ENCODE measurements around the gene SLC5A9. TPM values are rescaled to one million over a fixed set of nuclear protein-coding genes. Genes with fewer than 3 reads are reported as not detected.
"Not testable (repeated sequence)": the region's sequence is repeated elsewhere in the genome, so short reads cannot be mapped to it uniquely, and the experiment has no call there.

SLC5A9 gene
- total RNA-seq, 1 donor: 0.10 TPM

GRCh38 chr1:48205522-48205921 lies 17.0 kb upstream of the SLC5A9 start:
- Histone ChIP-seq H3K9me3 (ENCODE audit: low read depth, low read length) (no peaks in the 10 kb centered on the region), H3K4me3 (ENCODE audit: low read length) (no peak overlapping the region), H3K27me3 (ENCODE audit: insufficient read depth, low read length) (no peaks in the 10 kb centered on the region), H3K4me1 (ENCODE audit: insufficient read depth, low read length) (no peaks in the 10 kb centered on the region)

GRCh38 chr1:48206371-48206770 lies 16.1 kb upstream of the SLC5A9 start:
- Histone ChIP-seq H3K4me3 (ENCODE audit: low read length) (no peak overlapping the region), H3K27me3 (ENCODE audit: insufficient read depth, low read length) (no peaks in the 10 kb centered on the region), H3K4me1 (ENCODE audit: insufficient read depth, low read length) (no peaks in the 10 kb centered on the region), H3K9me3 (ENCODE audit: low read depth, low read length) (no peaks in the 10 kb centered on the region)

GRCh38 chr1:48207131-48207530 lies 15.4 kb upstream of the SLC5A9 start:
- no peaks in the 10 kb centered on the region for H3K4me1 ChIP-seq (ENCODE audit: insufficient read depth, low read length)
- no peaks in the 10 kb centered on the region for H3K9me3 ChIP-seq (ENCODE audit: low read depth, low read length)
- no peaks in the 10 kb centered on the region for H3K27me3 ChIP-seq (ENCODE audit: insufficient read depth, low read length)
- H3K4me3 ChIP-seq (ENCODE audit: low read length): no peak overlapping the region

- Histone ChIP-seq H3K4me1 (ENCODE audit: insufficient read depth, low read length) (no peaks in the 10 kb centered on the region), H3K9me3 (ENCODE audit: low read depth, low read length) (no peaks in the 10 kb centered on the region), H3K27me3 (ENCODE audit: insufficient read depth, low read length) (no peaks in the 10 kb centered on the region), H3K4me3 (ENCODE audit: low read length) (no peak overlapping the region)
Observed at GRCh38 chr1:48207536-48208075, 14.9 kb upstream of the SLC5A9 start.

GRCh38 chr1:48208251-48208650 lies 14.3 kb upstream of the SLC5A9 start:
- no peaks in the 10 kb centered on the region for H3K4me1 ChIP-seq (ENCODE audit: insufficient read depth, low read length)
- H3K27me3 ChIP-seq (ENCODE audit: insufficient read depth, low read length): no peaks in the 10 kb centered on the region
- H3K4me3 ChIP-seq (ENCODE audit: low read length): no peak overlapping the region
- H3K9me3 ChIP-seq (ENCODE audit: low read depth, low read length): no peaks in the 10 kb centered on the region

GRCh38 chr1:48208652-48209051 lies 13.9 kb upstream of the SLC5A9 start:
- Histone ChIP-seq H3K4me3 (ENCODE audit: low read length) (no peak overlapping the region), H3K4me1 (ENCODE audit: insufficient read depth, low read length) (no peaks in the 10 kb centered on the region), H3K9me3 (ENCODE audit: low read depth, low read length) (no peaks in the 10 kb centered on the region), H3K27me3 (ENCODE audit: insufficient read depth, low read length) (no peaks in the 10 kb centered on the region)

GRCh38 chr1:48213462-48213861 lies 9.1 kb upstream of the SLC5A9 start:
- H3K9me3 ChIP-seq (ENCODE audit: low read depth, low read length); H3K27me3 ChIP-seq (ENCODE audit: insufficient read depth, low read length); H3K4me3 ChIP-seq (ENCODE audit: low read length); H3K4me1 ChIP-seq (ENCODE audit: insufficient read depth, low read length): not testable (repeated sequence)

- H3K4me3 ChIP-seq (ENCODE audit: low read length); H3K27me3 ChIP-seq (ENCODE audit: insufficient read depth, low read length); H3K4me1 ChIP-seq (ENCODE audit: insufficient read depth, low read length); H3K9me3 ChIP-seq (ENCODE audit: low read depth, low read length): not testable (repeated sequence)
Observed at GRCh38 chr1:48214366-48214765, 8.2 kb upstream of the SLC5A9 start.

GRCh38 chr1:48214820-48215219 lies 7.7 kb upstream of the SLC5A9 start:
- Histone ChIP-seq H3K4me3 (ENCODE audit: low read length) (no peak overlapping the region), H3K27me3 (ENCODE audit: insufficient read depth, low read length) (no peaks in the 10 kb centered on the region), H3K9me3 (ENCODE audit: low read depth, low read length) (no peaks in the 10 kb centered on the region), H3K4me1 (ENCODE audit: insufficient read depth, low read length) (no peaks in the 10 kb centered on the region)

GRCh38 chr1:48215222-48215621 lies 7.3 kb upstream of the SLC5A9 start:
- no peaks in the 10 kb centered on the region for H3K9me3 ChIP-seq (ENCODE audit: low read depth, low read length)
- no peaks in the 10 kb centered on the region for H3K27me3 ChIP-seq (ENCODE audit: insufficient read depth, low read length)
- H3K4me3 ChIP-seq (ENCODE audit: low read length): no peak overlapping the region
- H3K4me1 ChIP-seq (ENCODE audit: insufficient read depth, low read length): no peaks in the 10 kb centered on the region

GRCh38 chr1:48215889-48216288 lies 6.6 kb upstream of the SLC5A9 start:
- Histone ChIP-seq H3K9me3 (ENCODE audit: low read depth, low read length) (no peaks in the 10 kb centered on the region), H3K4me3 (ENCODE audit: low read length) (no peak overlapping the region), H3K4me1 (ENCODE audit: insufficient read depth, low read length) (no peaks in the 10 kb centered on the region), H3K27me3 (ENCODE audit: insufficient read depth, low read length) (no peaks in the 10 kb centered on the region)

- Histone ChIP-seq H3K9me3 (ENCODE audit: low read depth, low read length) (no peaks in the 10 kb centered on the region), H3K4me1 (ENCODE audit: insufficient read depth, low read length) (no peaks in the 10 kb centered on the region), H3K27me3 (ENCODE audit: insufficient read depth, low read length) (no peaks in the 10 kb centered on the region), H3K4me3 (ENCODE audit: low read length) (no peak overlapping the region)
Observed at GRCh38 chr1:48216313-48216712, 6.2 kb upstream of the SLC5A9 start.

GRCh38 chr1:48216941-48217340 lies 5.6 kb upstream of the SLC5A9 start:
- H3K9me3 ChIP-seq (ENCODE audit: low read depth, low read length): no peaks in the 10 kb centered on the region
- H3K4me1 ChIP-seq (ENCODE audit: insufficient read depth, low read length): no peaks in the 10 kb centered on the region
- no peaks in the 10 kb centered on the region for H3K27me3 ChIP-seq (ENCODE audit: insufficient read depth, low read length)
- no peak overlapping the region for H3K4me3 ChIP-seq (ENCODE audit: low read length)

GRCh38 chr1:48217856-48218255 lies 4.7 kb upstream of the SLC5A9 start:
- Histone ChIP-seq H3K27me3 (ENCODE audit: insufficient read depth, low read length) (no peaks in the 10 kb centered on the region), H3K9me3 (ENCODE audit: low read depth, low read length) (no peaks in the 10 kb centered on the region), H3K4me1 (ENCODE audit: insufficient read depth, low read length) (no peaks in the 10 kb centered on the region), H3K4me3 (ENCODE audit: low read length) (no peak overlapping the region)

- Histone ChIP-seq H3K4me1 (ENCODE audit: insufficient read depth, low read length) (no peaks in the 10 kb centered on the region), H3K9me3 (ENCODE audit: low read depth, low read length) (no peaks in the 10 kb centered on the region), H3K27me3 (ENCODE audit: insufficient read depth, low read length) (no peaks in the 10 kb centered on the region), H3K4me3 (ENCODE audit: low read length) (no peak overlapping the region)
Observed at GRCh38 chr1:48219803-48220202, 2.7 kb upstream of the SLC5A9 start.

- H3K9me3 ChIP-seq (ENCODE audit: low read depth, low read length): no peaks in the 10 kb centered on the region
- H3K4me3 ChIP-seq (ENCODE audit: low read length): no peak overlapping the region
- no peaks in the 10 kb centered on the region for H3K27me3 ChIP-seq (ENCODE audit: insufficient read depth, low read length)
- no peaks in the 10 kb centered on the region for H3K4me1 ChIP-seq (ENCODE audit: insufficient read depth, low read length)
Observed at GRCh38 chr1:48221122-48221521, 1.4 kb upstream of the SLC5A9 start.

GRCh38 chr1:48221657-48222056 lies 859 bp upstream of the SLC5A9 start:
- no peak overlapping the region for H3K4me3 ChIP-seq (ENCODE audit: low read length)
- no peaks in the 10 kb centered on the region for H3K27me3 ChIP-seq (ENCODE audit: insufficient read depth, low read length)
- H3K9me3 ChIP-seq (ENCODE audit: low read depth, low read length): no peaks in the 10 kb centered on the region
- no peaks in the 10 kb centered on the region for H3K4me1 ChIP-seq (ENCODE audit: insufficient read depth, low read length)

All from mononuclear cell (primary cell).